Smooth muscle cell (in vitro differentiated cells): ENCODE data around the gene ARID3A. TPM values are rescaled to one million over a fixed set of nuclear protein-coding genes. Genes with fewer than 3 reads are reported as not detected.

Source experiments
- DNase-seq: peaks from one replicate; lab custom pipeline; 2025; ENCODE audit not compliant: unreplicated experiment; lab: John Stamatoyannopoulos, UW
- H2AFZ ChIP-seq: fragments of 200-600 bp; sonication (generic); 2 replicates; pipeline ENCODE4 v1.6.0; 2016; ENCODE audit warnings: antibody characterized with exemption, low read depth, mild to moderate bottlenecking
- H3F3A ChIP-seq: fragments of 200-600 bp; sonication (generic); 2 replicates; pipeline ENCODE4 v1.6.0; 2017; ENCODE audit warnings: antibody characterized with exemption, low read depth
- H3K27ac ChIP-seq: fragments of 200-600 bp; sonication (generic); 2 replicates; pipeline ENCODE4 v1.5.1; 2016; ENCODE audit warnings: low read depth, mild to moderate bottlenecking
- H3K27me3 ChIP-seq: fragments of 200-600 bp; sonication (generic); 2 replicates; pipeline ENCODE4 v1.6.1; 2016; ENCODE audit warnings: low read depth, mild to moderate bottlenecking
- H3K36me3 ChIP-seq: fragments of 200-600 bp; sonication (generic); 2 replicates; pipeline ENCODE4 v1.5.1; 2016; ENCODE audit warnings: low read depth
- H3K4me1 ChIP-seq: fragments of 200-600 bp; sonication (generic); 2 replicates; pipeline ENCODE4 v1.5.1; 2016; ENCODE audit warnings: low read depth
- H3K4me2 ChIP-seq: fragments of 200-600 bp; sonication (generic); 2 replicates; pipeline ENCODE4 v1.6.0; 2016; ENCODE audit warnings: mild to moderate bottlenecking
- H3K4me3 ChIP-seq: fragments of 200-600 bp; sonication (generic); 2 replicates; pipeline ENCODE4 v1.5.1; 2016; ENCODE audit warnings: mild to moderate bottlenecking
- H3K79me2 ChIP-seq: fragments of 200-600 bp; sonication (generic); 2 replicates; pipeline ENCODE4 v1.6.0; 2016; ENCODE audit warnings: low read depth, mild to moderate bottlenecking
- H3K9ac ChIP-seq: fragments of 200-600 bp; sonication (generic); 2 replicates; pipeline ENCODE4 v1.6.0; 2016; ENCODE audit warnings: low read depth
- H3K9me3 ChIP-seq: fragments of 200-600 bp; sonication (generic); replicated peaks from 2 replicates; pipeline ENCODE4 v1.5.1; 2016; ENCODE audit warnings: low read depth
- H4K20me1 ChIP-seq: fragments of 200-600 bp; sonication (generic); 2 replicates; pipeline ENCODE4 v1.6.0; 2016; ENCODE audit warnings: low read depth
- WGBS: methylation state at CpG from one replicate; pipeline ENCODE4 v1.1.7; 2016; ENCODE audit warnings: low lambda C conversion rate; 5-methylcytosine and 5-hydroxymethylcytosine counted together
- polyA plus RNA-seq: library from polyadenylated mRNA; unstranded; fragments of >200 nt; fragmentation: Nextera tagmentation; extraction: Ambion mirVana; gene quantifications from 2 replicates; pipeline ENCODE4 v1.2.1, GENCODE V29; 2016
- total RNA-seq: library from RNA; depleted of rRNA; stranded (reverse); fragments of >200 nt; gene quantifications from 2 replicates; pipeline ENCODE4 v1.2.3, GENCODE V29; 2014
- TF ChIP-seq, protein P1 (sequence below): fragments of 200-600 bp; sonication (generic); IDR thresholded peaks from 2 replicates; pipeline ENCODE4 v1.5.1; 2017; ENCODE audit warnings: borderline replicate concordance, mild to moderate bottlenecking, antibody characterized with exemption; ENCODE audit not compliant: insufficient read depth, poor library complexity, severe bottlenecking

Gene ARID3A
- total and polyA plus RNA-seq, 2 experiments from 2014 or later = 45.7 to 50.3 TPM

DNA sequence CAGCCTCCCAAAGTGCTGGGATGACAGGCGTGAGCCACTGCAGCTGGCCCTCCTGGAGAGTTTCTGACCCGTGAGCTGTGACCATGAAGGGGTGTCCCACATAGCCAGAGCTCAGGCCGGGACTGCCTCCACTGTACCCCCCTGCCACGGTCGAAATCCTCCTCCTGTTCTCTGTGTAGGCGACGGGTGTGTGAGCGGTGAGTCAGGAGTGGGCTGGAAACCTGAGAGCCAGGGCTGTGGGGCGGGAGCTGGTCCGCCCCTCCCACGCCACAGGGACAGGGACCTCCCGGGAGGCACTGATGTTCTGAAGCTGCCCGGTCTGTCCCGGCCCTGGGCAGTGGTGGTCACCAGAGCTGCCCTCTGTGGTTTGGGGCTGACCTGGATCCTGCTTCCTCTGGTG lies 62.2 kb downstream of the ARID3A start:
- Histone ChIP-seq H3K9ac (no peak overlapping the region), H3K9me3 (no peaks in the 10 kb centered on the region), H3K27ac (no peak overlapping the region), H3K4me2 (no peak overlapping the region), H2AFZ (no peak overlapping the region), H3K36me3 (no peaks in the 10 kb centered on the region), H3K4me1 (peaks cover 12% of the 10 kb centered on the region), H4K20me1 (peaks cover 7% of the 10 kb centered on the region), H3K27me3 (no peaks in the 10 kb centered on the region), H3K79me2 (peaks cover 12% of the 10 kb centered on the region), H3K4me3 (no peak overlapping the region), H3F3A (no peaks in the 10 kb centered on the region)
- TF ChIP-seq, protein P1, sequence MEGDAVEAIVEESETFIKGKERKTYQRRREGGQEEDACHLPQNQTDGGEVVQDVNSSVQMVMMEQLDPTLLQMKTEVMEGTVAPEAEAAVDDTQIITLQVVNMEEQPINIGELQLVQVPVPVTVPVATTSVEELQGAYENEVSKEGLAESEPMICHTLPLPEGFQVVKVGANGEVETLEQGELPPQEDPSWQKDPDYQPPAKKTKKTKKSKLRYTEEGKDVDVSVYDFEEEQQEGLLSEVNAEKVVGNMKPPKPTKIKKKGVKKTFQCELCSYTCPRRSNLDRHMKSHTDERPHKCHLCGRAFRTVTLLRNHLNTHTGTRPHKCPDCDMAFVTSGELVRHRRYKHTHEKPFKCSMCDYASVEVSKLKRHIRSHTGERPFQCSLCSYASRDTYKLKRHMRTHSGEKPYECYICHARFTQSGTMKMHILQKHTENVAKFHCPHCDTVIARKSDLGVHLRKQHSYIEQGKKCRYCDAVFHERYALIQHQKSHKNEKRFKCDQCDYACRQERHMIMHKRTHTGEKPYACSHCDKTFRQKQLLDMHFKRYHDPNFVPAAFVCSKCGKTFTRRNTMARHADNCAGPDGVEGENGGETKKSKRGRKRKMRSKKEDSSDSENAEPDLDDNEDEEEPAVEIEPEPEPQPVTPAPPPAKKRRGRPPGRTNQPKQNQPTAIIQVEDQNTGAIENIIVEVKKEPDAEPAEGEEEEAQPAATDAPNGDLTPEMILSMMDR = no peak
- WGBS = 90% methylated on average over 14 of the region's 14 CpGs
- DNase-seq = no peak

DNA sequence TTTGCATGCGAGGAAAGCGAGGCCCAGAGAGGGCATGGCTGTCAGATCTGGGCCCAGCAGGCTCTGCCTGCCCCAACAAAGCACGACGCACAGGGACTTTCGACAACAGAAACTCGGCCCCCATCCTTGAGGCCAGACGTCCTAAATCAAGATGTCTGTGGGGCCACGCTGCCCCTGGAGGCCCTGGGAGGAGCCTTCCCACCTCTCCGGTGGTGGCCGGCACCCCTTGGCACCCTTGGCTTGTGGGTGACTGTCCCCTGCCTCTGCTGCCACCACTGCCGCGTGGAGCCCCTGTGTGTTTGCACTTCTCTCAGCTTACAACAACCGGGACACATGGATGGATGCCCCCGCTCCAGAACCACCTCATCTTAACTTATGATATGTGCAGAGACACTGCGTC lies 62.7 kb downstream of the ARID3A start:
- 94% methylated on average over 15 of the region's 15 CpGs for WGBS
- Histone ChIP-seq H3K4me1 (peaks cover 12% of the 10 kb centered on the region), H3K9me3 (no peaks in the 10 kb centered on the region), H3K4me2 (no peak overlapping the region), H3K4me3 (no peak overlapping the region), H3K27me3 (no peaks in the 10 kb centered on the region), H3K36me3 (no peaks in the 10 kb centered on the region), H3K9ac (no peak overlapping the region), H3F3A (no peaks in the 10 kb centered on the region), H4K20me1 (peaks cover 7% of the 10 kb centered on the region), H3K79me2 (peaks cover 12% of the 10 kb centered on the region), H2AFZ (no peak overlapping the region), H3K27ac (no peak overlapping the region)
- no peak for DNase-seq
- TF ChIP-seq, protein P1 = no peak

GRCh38 chr19:989381-990081 lies 63.7 kb downstream of the ARID3A start:
- no peak for DNase-seq
- H4K20me1 ChIP-seq = peaks cover 7% of the 10 kb centered on the region
- TF ChIP-seq, protein P1 = no peak
- no peak overlapping the region for H3K4me3 ChIP-seq
- H3K79me2 ChIP-seq = peaks cover 10% of the 10 kb centered on the region
- H3K27ac ChIP-seq = no peak overlapping the region
- H3F3A ChIP-seq = no peaks in the 10 kb centered on the region
- H3K4me2 ChIP-seq = no peak overlapping the region
- no peaks in the 10 kb centered on the region for H3K9me3 ChIP-seq
- no peaks in the 10 kb centered on the region for H3K27me3 ChIP-seq
- WGBS = 96% methylated on average over 25 of the region's 25 CpGs
- H3K36me3 ChIP-seq = no peaks in the 10 kb centered on the region
- no peak overlapping the region for H2AFZ ChIP-seq
- H3K4me1 ChIP-seq = peaks cover 7% of the 10 kb centered on the region
- H3K9ac ChIP-seq = no peak overlapping the region

GRCh38 chr19:990119-990571 lies 64.3 kb downstream of the ARID3A start:
- Histone ChIP-seq H3K9me3 (no peaks in the 10 kb centered on the region), H3K4me3 (no peak overlapping the region), H4K20me1 (peaks cover 2% of the 10 kb centered on the region), H3K27ac (no peak overlapping the region), H3K4me1 (peaks cover 2% of the 10 kb centered on the region), H3K9ac (no peak overlapping the region), H2AFZ (no peak overlapping the region), H3K79me2 (peaks cover 4% of the 10 kb centered on the region), H3K4me2 (no peak overlapping the region), H3F3A (no peaks in the 10 kb centered on the region), H3K36me3 (no peaks in the 10 kb centered on the region), H3K27me3 (no peaks in the 10 kb centered on the region)
- WGBS = 82% methylated on average over 16 of the region's 27 CpGs
- no peak for DNase-seq
- TF ChIP-seq, protein P1 = no peak
